Activated CD4-positive, alpha-beta T cell treated with anti-CD3 and anti-CD28 coated beads, Interleukin-2, amount 10 ng/mL, durations not matched to agents 24 days and 14 days (primary cell): ENCODE data around the gene ROM1. TPM values are rescaled to one million over a fixed set of nuclear protein-coding genes. Genes with fewer than 3 reads are reported as not detected.
A peak's percentile ranks its signal among the peaks of the same experiment; 100 is the strongest.
"Not testable (repeated sequence)": the region's sequence is repeated elsewhere in the genome, so short reads cannot be mapped to it uniquely, and the experiment has no call there.

ENCODE experiments used
- DNase-seq: peaks from one replicate; pipeline ENCODE4 v3.0.0; 2022
- H3K27ac Mint-ChIP-seq: one replicate; pipeline ENCODE4 v1.8.0; 2022; ENCODE audit warnings: mild to moderate bottlenecking, mixed read lengths
- H3K27me3 Mint-ChIP-seq: one replicate; pipeline ENCODE4 v1.8.0; 2022; ENCODE audit warnings: mixed read lengths
- H3K36me3 Mint-ChIP-seq: one replicate; pipeline ENCODE4 v1.8.0; 2022; ENCODE audit warnings: low read depth, mild to moderate bottlenecking, mixed read lengths
- H3K4me1 Mint-ChIP-seq: one replicate; pipeline ENCODE4 v1.8.0; 2021; ENCODE audit warnings: mixed read lengths
- H3K4me3 Mint-ChIP-seq: one replicate; pipeline ENCODE4 v1.8.0; 2022; ENCODE audit warnings: mild to moderate bottlenecking, moderate library complexity, mixed read lengths
- H3K9me3 Mint-ChIP-seq: one replicate; pipeline ENCODE4 v1.8.0; 2021; ENCODE audit warnings: mixed read lengths
- intact Hi-C: fragments of 100-400 bp; cut with micrococcal nuclease; formaldehyde crosslinking; loops from one replicate; pipeline ENCODE4 v1.15.1; 2023
- total RNA-seq: library from RNA; stranded (reverse); gene quantifications from 2 replicates; pipeline ENCODE4 v1.2.3, GENCODE V29; 2022

Gene ROM1, protein sequence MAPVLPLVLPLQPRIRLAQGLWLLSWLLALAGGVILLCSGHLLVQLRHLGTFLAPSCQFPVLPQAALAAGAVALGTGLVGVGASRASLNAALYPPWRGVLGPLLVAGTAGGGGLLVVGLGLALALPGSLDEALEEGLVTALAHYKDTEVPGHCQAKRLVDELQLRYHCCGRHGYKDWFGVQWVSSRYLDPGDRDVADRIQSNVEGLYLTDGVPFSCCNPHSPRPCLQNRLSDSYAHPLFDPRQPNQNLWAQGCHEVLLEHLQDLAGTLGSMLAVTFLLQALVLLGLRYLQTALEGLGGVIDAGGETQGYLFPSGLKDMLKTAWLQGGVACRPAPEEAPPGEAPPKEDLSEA
- 2.3 and 3.1 TPM in 2 replicates for total RNA-seq

DNA sequence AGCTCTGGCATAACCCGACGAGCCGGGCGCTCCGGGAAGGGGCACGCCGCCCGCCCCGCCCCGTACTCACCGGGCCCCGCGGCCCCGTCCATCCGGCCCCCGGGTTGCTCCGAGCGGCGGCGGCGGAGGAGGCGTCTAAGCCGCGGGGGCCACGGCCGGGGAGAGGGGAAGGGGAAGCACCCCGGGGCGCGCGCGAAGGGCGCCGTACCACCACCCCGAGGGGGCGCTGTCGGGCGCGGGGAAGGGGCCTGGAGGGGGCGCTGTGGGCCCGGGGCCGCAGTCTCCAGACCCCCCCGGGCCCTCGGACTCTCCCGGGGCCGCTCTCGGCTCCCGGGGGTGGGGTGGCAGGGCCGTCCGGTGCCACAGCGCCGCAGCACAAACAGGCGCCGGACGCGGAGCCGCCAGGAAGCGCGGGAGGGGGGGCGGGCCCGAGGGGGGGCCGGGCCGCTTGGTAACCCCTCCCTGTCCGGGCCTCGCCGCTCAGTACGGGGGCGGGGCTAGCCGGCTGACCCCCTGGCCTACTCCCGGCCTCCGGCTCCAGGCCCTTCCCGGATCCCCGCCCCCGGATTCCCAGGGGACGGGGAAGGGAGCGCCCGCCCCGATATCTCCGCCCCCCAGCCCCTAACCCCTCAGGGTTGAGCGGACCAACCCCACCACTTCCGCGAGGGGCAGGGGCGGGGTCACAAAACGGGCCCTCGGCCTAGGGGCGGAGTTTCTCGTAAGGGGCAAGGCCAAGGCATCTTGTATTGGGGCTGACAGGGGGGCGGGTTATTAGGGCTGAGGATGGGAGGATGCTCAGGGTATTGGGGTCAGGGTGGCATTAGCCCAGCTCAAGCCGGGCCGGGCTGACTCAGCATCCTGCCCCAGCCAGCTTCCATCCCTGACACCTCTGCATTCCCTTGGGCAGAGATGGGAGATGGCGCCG, at the start of gene ROM1, which contains the start of gene EML3:
Gene ROM1, plus strand, starts transcription at position 892 of the 925 bp plus-strand sequence. Its CDS starts 25 bp downstream, at position 917.
Gene EML3, minus strand, starts transcription at position 410 of the 925 bp plus-strand sequence. Its CDS starts 318 bp downstream, at position 92.
- Mint-ChIP-seq H3K4me1 (peaks cover 46% of the 10 kb centered on the region), H3K4me3 (peak within 1 kb of the TSS; percentile 98), H3K27me3 (no peaks in the 10 kb centered on the region), H3K27ac (peak within 1 kb of the TSS; percentile 97), H3K36me3 (peaks cover 44% of the 10 kb centered on the region), H3K9me3 (no peaks in the 10 kb centered on the region)
- DNase-seq, result peak; percentile 97
- intact Hi-C loops, result loop anchor here (1.0 to 5.0 kb wide), 8 partner anchors 10 to 270 kb away; partner anchors contain the start of genes BSCL2, C11orf98, CSKMT and GANAB

DNA sequence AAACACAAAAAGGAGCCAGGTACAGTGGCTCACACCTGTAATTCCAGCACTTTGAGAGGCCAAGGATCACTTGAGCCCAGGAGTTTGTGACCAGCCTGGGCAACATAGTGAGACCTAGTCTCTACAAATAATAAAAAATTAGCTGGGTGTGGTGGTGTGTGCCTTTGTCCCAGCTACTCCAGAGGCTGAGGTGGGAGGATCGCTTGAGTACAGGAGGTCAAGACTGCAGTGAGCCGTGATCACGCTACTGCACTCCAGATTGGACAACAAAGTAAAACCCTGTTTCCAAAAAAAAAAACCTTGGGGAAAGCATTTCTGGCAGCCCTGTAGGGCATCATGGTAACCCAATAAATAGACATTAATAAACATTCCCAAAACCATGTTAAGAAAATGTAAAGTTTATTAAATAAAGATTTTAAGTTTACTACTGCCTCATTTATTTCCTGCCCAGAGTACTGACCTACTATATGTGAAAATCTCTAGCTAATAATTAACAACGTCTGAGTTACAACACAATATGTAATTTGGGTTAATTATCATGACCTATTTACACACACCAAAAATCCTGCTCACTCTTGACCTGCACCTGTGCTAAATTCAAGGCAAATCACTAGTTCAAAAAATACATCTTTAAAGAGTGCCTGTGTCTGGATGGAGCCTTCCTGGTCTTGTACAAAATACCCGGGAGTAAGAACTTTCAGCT, 47.8 kb upstream of the ROM1 start:
- Mint-ChIP-seq H3K4me3 (no peak overlapping the region), H3K36me3 (peaks cover 69% of the 10 kb centered on the region), H3K9me3 (no peaks in the 10 kb centered on the region), H3K27ac (no peak overlapping the region), H3K27me3 (no peaks in the 10 kb centered on the region), H3K4me1 (peaks cover 44% of the 10 kb centered on the region)
- DNase-seq, result no peak
- intact Hi-C loops, result no loop called here

DNA sequence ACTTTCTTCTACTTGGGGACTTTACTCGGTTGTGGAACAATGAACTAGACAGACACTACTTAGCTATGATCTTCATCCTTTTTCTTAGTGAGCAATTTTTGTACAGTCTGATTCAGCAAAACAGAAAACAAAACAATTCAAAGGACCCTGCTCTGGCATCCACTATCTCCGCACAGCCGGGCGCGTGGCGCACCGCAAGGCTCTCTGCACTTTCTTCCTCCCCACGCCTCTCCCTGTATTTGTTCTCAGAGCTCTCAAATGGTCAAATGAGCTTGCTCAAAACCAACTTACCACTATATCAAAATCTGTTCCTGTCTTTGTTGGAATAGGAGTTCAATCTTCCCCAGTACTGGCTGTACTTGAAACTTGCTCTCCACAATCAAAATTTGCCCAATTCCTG, 46.8 kb upstream of the ROM1 start:
- no peak overlapping the region for H3K27ac Mint-ChIP-seq
- peaks cover 42% of the 10 kb centered on the region for H3K4me1 Mint-ChIP-seq
- H3K27me3 Mint-ChIP-seq, result no peaks in the 10 kb centered on the region
- H3K9me3 Mint-ChIP-seq, result no peaks in the 10 kb centered on the region
- intact Hi-C loops, result no loop called here
- peaks cover 69% of the 10 kb centered on the region for H3K36me3 Mint-ChIP-seq
- DNase-seq, result no peak
- no peak overlapping the region for H3K4me3 Mint-ChIP-seq

DNA sequence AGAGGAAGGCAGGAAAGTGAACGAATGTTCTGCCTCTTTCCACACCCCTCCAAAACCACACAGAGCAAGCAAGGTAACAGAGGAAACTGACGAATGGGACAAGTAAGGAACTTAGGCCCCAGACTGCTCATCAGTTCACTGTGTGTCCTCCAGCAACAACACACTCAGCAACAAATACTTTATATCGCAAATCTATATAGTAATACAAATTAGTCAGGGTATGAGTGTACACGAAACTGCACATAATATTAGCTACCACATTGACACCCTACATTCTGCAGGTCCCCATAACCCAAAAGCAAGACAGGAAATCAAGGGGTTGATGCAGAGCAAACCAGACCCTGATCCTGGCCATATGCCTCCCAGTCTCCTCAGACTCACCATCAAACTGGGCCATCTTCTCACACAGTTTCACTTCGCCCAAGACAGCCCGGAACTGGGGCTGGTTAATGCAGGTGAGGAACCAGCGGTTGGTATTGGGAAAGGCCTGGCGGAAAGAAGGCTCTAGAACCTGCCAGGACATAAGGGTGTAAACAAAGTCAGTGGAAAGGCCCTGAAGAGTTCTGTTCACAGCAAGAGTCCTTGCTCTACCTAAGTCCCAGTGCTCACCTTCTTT, 45.9 kb upstream of the ROM1 start:
- H3K27me3 Mint-ChIP-seq, result no peaks in the 10 kb centered on the region
- intact Hi-C loops, result no loop called here
- peak overlapping the region; percentile 64 for H3K27ac Mint-ChIP-seq
- H3K4me3 Mint-ChIP-seq, result peak overlapping the region; percentile 21
- DNase-seq, result peak; percentile 57
- H3K9me3 Mint-ChIP-seq, result no peaks in the 10 kb centered on the region
- peaks cover 44% of the 10 kb centered on the region for H3K4me1 Mint-ChIP-seq
- peaks cover 71% of the 10 kb centered on the region for H3K36me3 Mint-ChIP-seq

DNA sequence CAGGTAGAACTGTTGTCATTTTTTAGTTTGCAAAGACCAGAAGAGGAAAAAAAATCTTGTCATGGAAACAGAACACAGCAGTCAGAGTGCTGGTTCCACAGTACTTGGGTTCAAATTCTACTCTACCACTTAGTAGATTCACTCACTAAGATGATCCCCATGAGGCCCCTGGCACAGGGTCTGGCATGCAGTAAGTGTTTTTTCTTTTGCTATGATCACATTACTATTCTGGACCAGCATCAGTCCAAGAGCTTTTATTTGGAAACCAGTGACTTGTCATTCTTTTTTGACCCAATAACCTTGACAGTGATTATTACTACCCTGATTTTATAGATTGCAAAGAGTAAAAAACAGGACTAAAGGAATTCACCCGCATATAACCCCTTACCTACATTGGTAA, 43.4 kb upstream of the ROM1 start:
- no peaks in the 10 kb centered on the region for H3K27me3 Mint-ChIP-seq
- H3K27ac Mint-ChIP-seq, result no peak overlapping the region
- H3K36me3 Mint-ChIP-seq, result peaks cover 83% of the 10 kb centered on the region
- no peak for DNase-seq
- intact Hi-C loops, result no loop called here
- no peak overlapping the region for H3K4me3 Mint-ChIP-seq
- peaks cover 51% of the 10 kb centered on the region for H3K4me1 Mint-ChIP-seq
- H3K9me3 Mint-ChIP-seq, result no peaks in the 10 kb centered on the region

DNA sequence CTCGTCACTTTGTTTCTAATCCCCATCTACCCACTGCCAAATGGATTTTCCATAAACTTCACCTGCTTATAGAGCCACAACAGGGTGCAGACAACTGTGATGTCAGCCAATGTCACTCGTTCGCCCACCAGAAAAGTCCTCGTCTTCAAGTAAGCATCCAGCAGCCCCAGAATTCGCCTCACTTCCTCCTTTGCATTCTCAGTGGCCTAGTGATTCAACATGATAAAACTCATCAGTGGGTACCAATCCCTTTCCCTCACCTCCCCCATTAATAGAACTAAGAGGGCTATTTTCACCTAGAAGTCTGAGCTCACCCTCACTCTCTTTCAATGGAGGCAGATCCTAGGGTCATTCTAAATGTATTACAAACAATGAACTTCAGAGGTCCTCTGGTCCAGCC, 42.2 kb upstream of the ROM1 start:
- DNase-seq, H3K27me3 Mint-ChIP-seq, H3K9me3 Mint-ChIP-seq, intact Hi-C loops: not testable (repeated sequence)
- peak overlapping the region; percentile 96 for H3K4me3 Mint-ChIP-seq
- H3K27ac Mint-ChIP-seq, result peak overlapping the region; percentile 75
- peaks cover 80% of the 10 kb centered on the region for H3K36me3 Mint-ChIP-seq
- peaks cover 54% of the 10 kb centered on the region for H3K4me1 Mint-ChIP-seq

DNA sequence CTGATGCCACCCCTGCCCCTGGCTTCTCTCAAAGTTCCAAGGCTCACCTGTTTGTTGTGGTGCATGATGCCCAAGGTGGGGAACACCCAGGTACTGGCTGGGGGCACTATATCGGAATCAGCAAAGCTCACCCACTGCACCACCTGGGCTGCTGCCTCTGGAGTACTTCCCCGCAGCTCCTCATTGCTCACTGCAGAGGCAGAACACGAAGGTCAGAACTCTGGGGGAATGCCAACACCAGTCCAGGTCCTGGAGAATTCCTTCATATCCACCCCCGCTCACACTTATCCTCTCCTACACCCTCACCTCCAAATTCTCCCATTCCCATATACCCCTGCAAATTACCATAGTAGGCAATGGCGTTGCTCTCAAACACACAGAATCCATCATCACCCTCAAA, 41.6 kb upstream of the ROM1 start:
- H3K36me3 Mint-ChIP-seq, result peaks cover 78% of the 10 kb centered on the region
- DNase-seq, intact Hi-C loops, H3K27me3 Mint-ChIP-seq, H3K9me3 Mint-ChIP-seq: not testable (repeated sequence)
- peak overlapping the region; percentile 96 for H3K4me3 Mint-ChIP-seq
- peaks cover 48% of the 10 kb centered on the region for H3K4me1 Mint-ChIP-seq
- H3K27ac Mint-ChIP-seq, result peak overlapping the region; percentile 75

DNA sequence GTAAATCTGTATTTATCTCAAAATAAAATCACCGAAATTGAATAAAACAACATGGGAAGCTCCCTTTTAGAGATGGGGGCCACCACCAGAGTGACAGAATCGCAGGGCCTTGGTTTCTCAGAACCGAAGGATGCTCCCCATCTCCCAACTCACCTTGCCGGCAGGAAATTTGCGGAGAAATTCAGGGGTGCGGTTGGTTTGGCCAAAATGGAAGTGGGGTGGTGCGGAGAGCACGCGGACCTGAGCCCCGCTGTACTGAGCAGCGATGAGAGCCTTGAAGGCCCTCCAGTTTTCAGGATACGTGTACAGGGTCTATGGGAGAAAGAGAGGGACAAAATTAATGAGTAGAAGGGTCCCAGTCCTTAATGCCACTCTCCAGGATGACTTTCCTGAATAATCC, 40.6 kb upstream of the ROM1 start:
- Mint-ChIP-seq H3K36me3 (peaks cover 75% of the 10 kb centered on the region), H3K27me3 (no peaks in the 10 kb centered on the region), H3K27ac (peak overlapping the region; percentile 96), H3K4me3 (peak overlapping the region; percentile 96), H3K4me1 (peaks cover 41% of the 10 kb centered on the region), H3K9me3 (no peaks in the 10 kb centered on the region)
- intact Hi-C loops, result loop anchor here (2.0 kb wide), 2 partner anchors 16 to 74 kb away; partner anchors contain the start of gene GANAB
- no peak for DNase-seq

DNA sequence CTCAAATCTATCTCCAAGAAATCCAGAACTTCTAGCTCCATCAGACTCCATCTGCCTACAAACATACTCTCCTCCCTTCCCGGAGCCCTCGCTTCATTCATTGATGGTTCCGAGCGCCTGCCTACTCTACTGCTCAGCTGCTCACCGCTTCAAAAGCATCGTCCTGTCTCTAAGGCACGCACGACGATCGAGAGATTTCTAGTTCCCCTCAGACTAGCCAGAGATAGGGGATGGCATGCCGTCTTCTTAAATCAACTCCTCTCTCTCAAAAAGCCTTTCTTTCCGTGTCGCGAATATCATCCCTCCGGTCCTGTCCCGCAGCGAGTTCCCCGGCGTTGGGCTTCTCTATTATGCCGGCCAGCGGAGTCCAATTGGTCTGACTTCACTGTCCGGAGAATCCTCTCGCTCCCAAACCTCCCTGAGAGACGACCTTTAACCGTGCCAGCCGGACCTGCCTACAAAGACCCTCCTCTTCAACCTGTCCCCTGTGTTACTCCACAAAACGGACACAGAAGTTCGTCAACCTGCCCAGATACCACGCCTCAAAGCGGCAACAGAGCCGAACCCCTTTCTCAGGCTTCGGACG, 40.0 kb upstream of the ROM1 start:
- intact Hi-C loops, result loop anchor here (2.0 kb wide), 2 partner anchors 16 to 74 kb away; partner anchors contain the start of gene GANAB
- DNase-seq, result peak; percentile 79
- Mint-ChIP-seq H3K4me3 (peak overlapping the region; percentile 96), H3K27me3 (no peaks in the 10 kb centered on the region), H3K27ac (peak overlapping the region; percentile 96), H3K36me3 (peaks cover 78% of the 10 kb centered on the region), H3K4me1 (peaks cover 39% of the 10 kb centered on the region), H3K9me3 (no peaks in the 10 kb centered on the region)

DNA sequence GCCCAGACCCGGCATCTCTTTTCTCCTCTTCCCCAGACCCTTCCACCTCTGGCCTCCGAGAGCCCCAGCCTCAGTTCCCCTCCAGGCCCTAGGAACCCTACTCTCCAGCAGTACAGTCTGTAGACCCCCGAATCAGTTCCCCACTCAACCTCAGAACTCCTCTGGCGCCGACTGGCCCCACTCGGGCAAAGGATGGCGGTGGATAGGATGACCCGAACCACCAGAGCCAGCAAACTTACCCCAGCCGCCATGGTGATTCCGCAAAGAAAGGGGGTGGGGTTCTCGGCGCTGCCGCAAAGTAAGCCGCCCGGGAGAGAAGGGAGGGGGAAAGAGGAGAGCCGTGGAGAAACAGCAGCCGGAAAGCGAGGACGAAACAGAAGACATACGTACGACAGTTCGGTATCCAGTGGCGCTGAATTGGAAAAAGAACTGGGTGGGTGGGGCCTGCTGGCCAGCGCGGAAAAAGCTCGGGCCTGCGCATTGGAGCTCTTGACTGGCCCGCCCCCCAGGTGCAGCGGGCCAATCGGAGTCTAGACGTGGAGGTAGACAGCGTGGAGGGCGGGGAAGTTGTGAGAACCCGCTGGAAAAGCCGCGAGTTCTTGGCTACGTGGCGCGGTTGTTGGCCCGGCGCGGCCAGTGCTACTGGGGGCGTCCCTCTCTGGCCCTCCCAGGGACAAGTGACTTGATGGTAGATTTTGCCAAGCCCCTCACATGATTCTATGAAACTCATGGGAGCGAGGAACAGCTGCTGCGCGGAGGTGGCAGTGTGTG, 39.3 kb upstream of the ROM1 start, which contains the start of gene EEF1G:
Gene EEF1G, minus strand, starts transcription at position 300 of the 771 bp plus-strand sequence. Its CDS starts 49 bp downstream, at position 251.
- Mint-ChIP-seq H3K9me3 (no peaks in the 10 kb centered on the region), H3K4me3 (peak within 1 kb of the TSS; percentile 96), H3K4me1 (peaks cover 37% of the 10 kb centered on the region), H3K36me3 (peaks cover 75% of the 10 kb centered on the region), H3K27ac (peak within 1 kb of the TSS; percentile 96), H3K27me3 (no peaks in the 10 kb centered on the region)
- DNase-seq, result peak; percentile 99
- intact Hi-C loops, result loop anchor here (1.0 to 2.0 kb wide), 3 partner anchors 17 to 73 kb away; partner anchors contain the start of genes GANAB and TUT1

DNA sequence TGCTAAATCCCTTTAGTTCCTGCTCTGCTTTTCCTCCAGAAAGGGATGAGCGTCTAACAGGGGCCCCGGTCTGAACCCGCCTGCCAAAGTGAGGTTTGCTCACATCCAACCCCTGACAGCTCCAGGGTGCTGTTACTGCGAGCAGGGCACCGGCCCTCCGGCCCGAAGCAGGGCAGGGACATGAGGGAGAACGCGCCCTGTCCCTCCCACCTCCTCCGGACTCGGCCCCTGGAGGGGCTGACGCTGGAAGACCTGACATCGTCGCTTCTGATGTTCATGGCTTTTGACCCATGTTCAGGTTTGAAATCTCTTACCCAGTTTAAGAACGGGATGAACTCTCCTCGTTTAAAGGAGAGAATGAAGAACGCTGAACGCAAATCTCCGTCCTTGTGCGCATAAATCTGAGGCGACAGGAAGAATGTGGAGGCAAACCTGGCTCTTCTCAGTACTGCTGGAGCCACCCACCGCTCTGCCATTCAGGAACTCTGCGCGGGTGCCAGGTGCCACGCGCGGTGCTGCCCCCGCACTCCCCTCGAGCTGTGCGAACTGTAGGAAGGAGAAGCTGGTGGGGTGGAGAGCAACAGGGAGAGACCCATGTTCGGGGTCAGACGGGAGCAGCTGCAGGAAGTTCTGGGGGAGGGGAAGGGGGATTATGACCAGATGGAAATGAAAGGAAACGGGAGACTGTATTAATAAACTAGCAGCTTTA, 38.5 kb upstream of the ROM1 start:
- H3K4me3 Mint-ChIP-seq, result peak overlapping the region; percentile 96
- peaks cover 36% of the 10 kb centered on the region for H3K4me1 Mint-ChIP-seq
- H3K27ac Mint-ChIP-seq, result peak overlapping the region; percentile 96
- no peaks in the 10 kb centered on the region for H3K27me3 Mint-ChIP-seq
- peaks cover 71% of the 10 kb centered on the region for H3K36me3 Mint-ChIP-seq
- H3K9me3 Mint-ChIP-seq, result no peaks in the 10 kb centered on the region
- no peak for DNase-seq
- intact Hi-C loops, result loop anchor here (1.0 kb wide), 1 partner anchor 17 kb away; the partner anchor contains the start of gene TUT1
